Measurements from ENCODE around the gene SIL1. TPM values are rescaled to one million over a fixed set of nuclear protein-coding genes. Genes with fewer than 3 reads are reported as not detected.
"Not testable (repeated sequence)": the region's sequence is repeated elsewhere in the genome, so short reads cannot be mapped to it uniquely, and the experiment has no call there.

SIL1 gene
- total RNA-seq, 1 donor from 2014 or later = 46.2 TPM

GRCh38 chr5:139207297-139208000 lies 9.3 kb upstream of the SIL1 start:
- no peak for ATAC-seq
- intact Hi-C loops (cut with DNase I) = no loop called here
- DNase-seq (ENCODE audit: missing footprints) = no peak

DNA sequence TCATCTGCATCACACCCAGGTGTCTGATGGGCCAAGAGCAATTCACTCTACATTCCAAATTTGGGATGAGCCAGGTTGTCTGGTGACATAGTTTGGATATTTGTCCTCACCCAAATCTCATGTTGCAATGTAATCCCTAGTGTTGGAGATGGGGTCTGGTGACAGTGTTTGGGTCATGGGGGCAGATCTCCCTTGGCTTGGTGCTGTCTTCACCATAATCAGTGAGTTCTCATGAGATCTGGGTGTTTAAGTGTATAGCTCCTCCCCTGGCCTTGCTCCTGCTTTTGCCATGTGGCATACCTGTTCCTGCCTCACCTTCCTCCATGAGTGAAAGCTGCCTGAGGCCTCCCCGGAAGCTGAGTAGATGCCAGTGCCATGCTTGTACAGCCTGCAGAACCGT lies 7.4 kb upstream of the SIL1 start:
- ATAC-seq (no peak), DNase-seq (ENCODE audit: missing footprints) (no peak)
- intact Hi-C loops (cut with DNase I) = no loop called here

GRCh38 chr5:139205124-139205523 lies 7.0 kb upstream of the SIL1 start:
- intact Hi-C loops (cut with DNase I) = no loop called here
- DNase-seq (ENCODE audit: missing footprints) (no peak), ATAC-seq (no peak)

DNA sequence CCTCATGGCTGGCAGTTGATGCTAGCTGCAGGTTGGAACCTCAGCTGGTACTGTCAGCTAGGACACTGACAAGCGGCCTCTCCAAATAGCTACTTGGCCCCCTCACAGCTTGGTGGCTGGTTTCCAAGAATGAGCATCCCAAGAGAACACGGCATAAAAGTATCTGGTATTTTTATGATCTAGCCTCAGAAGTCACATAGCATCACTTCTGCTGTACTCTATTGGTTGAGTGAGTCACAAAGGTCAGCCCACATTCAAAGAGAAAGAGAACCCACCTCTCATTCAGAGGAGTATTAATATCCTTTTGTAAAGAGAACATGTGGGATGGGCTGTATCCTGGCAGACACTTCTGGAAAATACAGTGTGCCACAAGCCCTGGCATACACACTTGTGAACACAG lies 6.0 kb upstream of the SIL1 start:
- DNase-seq (ENCODE audit: missing footprints) (no peak), ATAC-seq (no peak)
- intact Hi-C loops (cut with DNase I) = no loop called here

GRCh38 chr5:139199321-139199720 lies 1.2 kb upstream of the SIL1 start:
- no peak for DNase-seq (ENCODE audit: missing footprints)
- no peak for ATAC-seq
- intact Hi-C loops (cut with DNase I) = loop anchor here (5.0 kb wide), 3 partner anchors 57 to 77 kb away; no protein-coding TSS in a partner anchor

GRCh38 chr5:139196296-139196956 lies 1.7 kb downstream of the SIL1 start:
- ATAC-seq (no peak), DNase-seq (ENCODE audit: missing footprints) (no peak)
- intact Hi-C loops (cut with DNase I) = loop anchor here (5.0 kb wide), 3 partner anchors 54 to 74 kb away; no protein-coding TSS in a partner anchor

- no peak for ATAC-seq
- no peak for DNase-seq (ENCODE audit: missing footprints)
- intact Hi-C loops (cut with DNase I) = no loop called here
Measured at GRCh38 chr5:139194486-139194885, 3.7 kb downstream of the SIL1 start.

DNA sequence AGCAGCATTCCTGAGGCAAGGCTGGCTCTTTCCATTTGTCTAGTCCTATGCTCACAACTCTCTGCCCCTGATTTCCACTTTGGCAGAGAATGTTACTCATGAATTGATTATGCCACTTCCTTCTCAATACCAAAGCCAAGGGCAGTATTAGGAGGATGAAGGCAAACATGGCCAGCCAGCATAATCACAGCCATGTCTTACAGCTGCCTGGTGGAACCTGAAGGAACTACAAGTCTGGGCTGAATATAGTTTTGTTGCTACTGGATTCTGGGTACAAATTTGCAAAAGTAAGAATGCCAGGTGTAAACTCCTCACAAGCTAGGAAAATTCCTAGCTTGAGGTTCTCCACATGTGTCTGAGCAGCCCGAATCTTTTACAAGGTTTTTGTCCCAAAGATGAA lies 4.2 kb downstream of the SIL1 start:
- intact Hi-C loops (cut with DNase I) = no loop called here

DNA sequence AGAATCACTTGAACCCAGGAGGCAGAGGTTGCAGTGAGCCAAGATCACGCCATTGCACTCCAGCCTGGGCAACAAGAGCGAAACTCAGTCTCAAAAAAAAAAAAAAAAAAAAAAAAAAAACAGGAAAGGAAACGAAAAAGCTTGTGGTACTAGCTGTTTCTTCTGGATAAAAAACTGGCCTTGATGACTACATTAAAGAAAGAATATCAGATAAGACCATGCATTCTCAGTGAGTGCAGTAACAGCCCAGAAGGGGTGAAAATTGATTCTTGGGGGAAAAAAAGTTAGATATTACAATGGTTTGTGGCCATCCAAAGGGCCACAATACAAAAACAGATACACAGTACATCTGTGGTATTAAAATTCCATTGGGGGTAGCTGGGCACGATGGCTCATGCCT lies 5.3 kb downstream of the SIL1 start:
- DNase-seq (ENCODE audit: missing footprints); intact Hi-C loops (cut with DNase I); ATAC-seq: not testable (repeated sequence)

More for the DNA sequence above, 4.2 kb downstream of the SIL1 start:
- DNase-seq (ENCODE audit: missing footprints) = no peak
- ATAC-seq = no peak

DNA sequence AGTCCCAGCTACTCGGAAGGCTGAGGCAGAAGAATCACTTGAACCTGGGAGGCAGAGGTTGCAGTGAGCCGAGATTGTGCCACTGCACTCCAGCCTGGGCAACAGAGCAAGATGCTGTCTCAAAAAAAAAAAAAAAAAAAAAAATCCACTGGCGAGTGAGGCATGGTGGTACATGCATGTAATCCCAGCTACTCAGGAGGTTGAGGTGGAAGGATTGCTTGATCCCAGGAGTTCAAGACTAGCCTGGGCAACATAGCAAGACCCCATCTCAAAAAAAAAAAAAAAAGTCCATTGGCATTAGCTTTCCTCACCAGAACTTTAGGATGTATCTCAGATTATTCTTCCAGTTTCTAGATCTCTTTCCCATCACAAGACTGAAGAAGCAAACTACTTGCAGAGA lies 6.2 kb downstream of the SIL1 start:
- intact Hi-C loops (cut with DNase I); ATAC-seq: not testable (repeated sequence)

GRCh38 chr5:139190125-139190524 lies 8.0 kb downstream of the SIL1 start:
- DNase-seq (ENCODE audit: missing footprints) (no peak), ATAC-seq (peak; percentile 56)
- intact Hi-C loops (cut with DNase I) = no loop called here

More for the DNA sequence above, 6.2 kb downstream of the SIL1 start:
- DNase-seq (ENCODE audit: missing footprints) = not testable (repeated sequence)

DNA sequence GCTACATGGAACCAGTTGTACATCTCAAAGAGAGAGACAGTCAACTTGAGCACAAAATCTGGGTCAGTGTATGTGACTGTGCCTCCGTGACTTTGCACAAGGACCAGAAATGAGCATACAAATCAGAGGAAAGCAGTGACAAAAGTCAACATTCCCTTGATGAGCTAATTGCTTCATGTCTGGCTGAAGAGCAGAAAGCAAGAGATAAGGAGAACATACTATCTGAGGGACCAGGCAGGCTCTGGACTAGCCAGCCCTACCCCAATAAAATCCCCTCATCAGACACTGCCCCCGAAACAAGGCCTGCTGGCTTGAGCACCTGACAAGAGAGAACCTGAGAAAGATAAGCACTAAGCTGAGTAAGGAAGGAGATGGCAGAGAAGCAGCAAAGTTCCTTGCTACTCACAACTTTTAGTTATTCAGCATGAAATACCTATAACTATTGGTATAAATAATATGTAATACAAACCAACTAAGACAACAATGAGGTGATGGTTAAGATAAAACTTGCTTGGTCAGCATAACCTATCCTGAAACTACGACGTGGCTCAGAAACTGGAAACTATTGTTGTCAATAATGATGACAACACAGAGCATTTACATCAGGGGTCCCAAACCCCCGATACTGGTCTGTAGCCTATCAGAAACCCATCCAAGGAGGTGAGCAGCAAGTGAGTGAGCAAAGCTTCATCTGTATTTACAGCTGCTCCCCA lies 9.5 kb downstream of the SIL1 start:
- ATAC-seq = no peak
- intact Hi-C loops (cut with DNase I) = no loop called here
- DNase-seq (ENCODE audit: missing footprints) = no peak

DNA sequence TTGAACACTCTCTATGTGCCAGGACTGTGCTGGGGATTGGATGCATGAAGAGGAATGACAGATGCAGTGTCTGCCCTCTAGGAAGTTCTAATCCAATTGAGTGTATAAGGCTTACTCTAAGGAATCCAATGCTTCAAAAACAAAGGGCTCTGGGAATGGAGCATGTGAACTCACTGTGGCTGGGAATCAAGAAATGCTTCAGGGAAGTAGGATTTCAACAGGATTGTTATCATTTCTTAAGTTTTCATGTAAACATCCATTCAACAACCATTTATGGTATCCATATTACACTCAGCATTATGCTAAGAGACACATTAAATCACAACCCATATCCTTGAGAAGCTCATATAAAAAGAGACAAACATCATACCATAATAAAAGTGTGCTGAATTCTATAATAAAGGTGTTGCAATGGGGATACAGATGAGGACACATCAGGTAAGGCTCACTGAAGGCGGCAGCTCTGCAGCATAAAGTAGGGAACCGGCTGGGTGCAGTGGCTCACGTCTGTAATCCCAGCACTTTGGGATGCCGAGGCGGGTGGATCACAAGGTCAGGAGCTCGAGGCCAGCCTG lies 11.3 kb downstream of the SIL1 start:
- intact Hi-C loops (cut with DNase I) = no loop called here
- no peak for ATAC-seq

DNA sequence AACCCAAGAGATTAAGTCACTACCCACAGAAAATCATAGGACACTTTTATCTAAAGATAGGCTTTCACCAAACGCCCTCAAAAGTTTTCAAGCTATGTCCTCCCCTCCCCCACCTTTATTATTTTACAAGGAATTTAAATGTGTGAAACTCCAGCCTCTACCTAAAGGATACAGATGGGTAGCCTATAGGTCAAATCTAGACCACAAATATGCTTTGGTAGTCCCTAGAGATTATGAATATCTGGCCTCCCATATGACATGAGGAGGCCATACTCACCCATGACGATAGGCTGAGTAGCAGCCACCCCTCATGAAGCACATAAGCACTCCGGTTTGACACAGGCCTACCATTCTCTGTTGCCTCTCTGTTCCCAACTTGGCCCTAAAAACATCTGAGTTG lies 11.9 kb downstream of the SIL1 start:
- intact Hi-C loops (cut with DNase I) = no loop called here
- ATAC-seq (no peak), DNase-seq (ENCODE audit: missing footprints) (no peak)

More for the DNA sequence above, 11.3 kb downstream of the SIL1 start:
- DNase-seq (ENCODE audit: missing footprints) = no peak

- DNase-seq (ENCODE audit: missing footprints) = no peak
- intact Hi-C loops (cut with DNase I) = no loop called here
- no peak for ATAC-seq
Measured at GRCh38 chr5:139185589-139185988, 12.6 kb downstream of the SIL1 start.

DNA sequence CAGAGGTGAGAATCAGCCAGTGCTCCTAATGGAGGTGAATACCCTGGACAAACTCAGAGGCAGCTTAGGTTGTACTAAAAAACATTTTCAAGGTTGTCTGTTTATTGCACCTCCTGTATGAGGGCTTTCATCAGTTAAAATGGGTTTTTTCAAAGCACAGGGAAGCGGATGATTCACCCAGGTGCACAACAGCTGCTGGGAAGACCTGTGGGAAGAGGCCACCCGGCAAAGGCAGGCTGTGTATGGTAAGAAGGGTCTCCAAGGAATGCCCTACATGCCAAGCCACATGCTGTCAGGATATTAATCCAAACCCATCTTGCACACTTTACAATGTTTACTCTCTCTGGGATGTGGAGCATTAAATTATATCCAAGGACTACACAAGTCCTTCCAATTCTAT lies 14.7 kb downstream of the SIL1 start:
- ATAC-seq (no peak), DNase-seq (ENCODE audit: missing footprints) (no peak)
- intact Hi-C loops (cut with DNase I) = no loop called here

- DNase-seq (ENCODE audit: missing footprints) (no peak), ATAC-seq (no peak)
- intact Hi-C loops (cut with DNase I) = no loop called here
Measured at GRCh38 chr5:139182528-139183296, 15.5 kb downstream of the SIL1 start.

- ATAC-seq = no peak
- intact Hi-C loops (cut with DNase I) = no loop called here
Measured at GRCh38 chr5:139181835-139182452, 16.2 kb downstream of the SIL1 start.

More at GRCh38 chr5:139181835-139182452, 16.2 kb downstream of the SIL1 start:
- DNase-seq (ENCODE audit: missing footprints) = no peak
